H1 (cell line): ENCODE data around the gene CD160. TPM values are rescaled to one million over a fixed set of nuclear protein-coding genes. Genes with fewer than 3 reads are reported as not detected.

Source experiments
- CTCF ChIA-PET: fragments of 300-600 bp; sonication (Branson Sonifier 250); formaldehyde crosslinking; loops from one replicate; lab custom pipeline; 2021; ENCODE audit not compliant: partially characterized antibody; lab: Charles Lee
- POLR2A ChIA-PET: fragments of 300-600 bp; sonication (Branson Sonifier 250); formaldehyde crosslinking; loops from one replicate; lab custom pipeline; 2021; ENCODE audit warnings: inconsistent platforms; ENCODE audit not compliant: partially characterized antibody; lab: Charles Lee
- DNase-seq, 2 experiments: peaks; one replicate each; pipeline versions ENCODE4 v3.0.0 to v3.0.0-alpha.2; 2010 to 2022; ENCODE audit warnings: low spot score in 2 of 2, low read depth in 1 of 2, mixed read lengths in 1 of 2
- FAIRE-seq: peaks from 2 replicates; lab custom pipeline; 2011; peaks lifted over from hg19 to GRCh38; lab: Jason Lieb, UNC
- H2AFZ ChIP-seq: 2 replicates; pipeline ENCODE4 v1.8.1; 2012; ENCODE audit warnings: low read length, inconsistent platforms
- H2AK5ac ChIP-seq: 2 replicates; pipeline ENCODE4 v1.6.1; 2013; ENCODE audit warnings: low read depth, low read length
- H2BK120ac ChIP-seq: replicated peaks from 2 replicates; pipeline ENCODE3; 2013; ENCODE audit warnings: low read depth, low read length, inconsistent platforms
- H2BK12ac ChIP-seq: 2 replicates; pipeline ENCODE4 v1.6.1; 2013; ENCODE audit warnings: low read depth, low read length
- H2BK15ac ChIP-seq: 2 replicates; pipeline ENCODE4 v1.6.1; 2013; ENCODE audit warnings: low read length
- H2BK20ac ChIP-seq: 2 replicates; pipeline ENCODE4 v1.6.1; 2013; ENCODE audit warnings: low read length
- H2BK5ac ChIP-seq: 2 replicates; pipeline ENCODE4 v1.6.1; 2013; ENCODE audit warnings: low read depth, low read length
- H3K14ac ChIP-seq: 2 replicates; pipeline ENCODE4 v1.6.1; 2013; ENCODE audit warnings: inconsistent platforms; ENCODE audit not compliant: insufficient read length
- H3K18ac ChIP-seq: 2 replicates; pipeline ENCODE4 v1.6.1; 2013; ENCODE audit warnings: low read length; ENCODE audit errors: extremely low read depth
- H3K23ac ChIP-seq: 2 replicates; pipeline ENCODE4 v1.6.1; 2013; ENCODE audit warnings: inconsistent platforms; ENCODE audit not compliant: insufficient read length
- H3K23me2 ChIP-seq: 2 replicates; pipeline ENCODE4 v1.6.1; 2013; ENCODE audit warnings: low read depth, low read length
- H3K27ac ChIP-seq: 2 replicates; pipeline ENCODE4 v1.6.1; 2011; ENCODE audit warnings: low read depth, low read length, inconsistent platforms
- H3K27me3 ChIP-seq, 4 experiments: replicated peaks in 1 of 4; 1 replicate in 1 of 4; 2 replicates in 3 of 4; pipeline versions ENCODE4 v1.6.1 to v1.8.1; 2011 to 2013; ENCODE audit warnings: low read length in 3 of 4, mild to moderate bottlenecking in 3 of 4, inconsistent platforms in 2 of 4, mixed read lengths in 2 of 4, moderate library complexity in 1 of 4; ENCODE audit not compliant: control insufficient read depth in 3 of 4, insufficient read depth in 3 of 4; ENCODE audit errors: extremely low read depth in 1 of 4
- H3K36me3 ChIP-seq, 4 experiments: 2 replicates each; pipeline versions ENCODE4 v1.6.1 to v1.8.1; 2011 to 2013; ENCODE audit warnings: mild to moderate bottlenecking in 4 of 4, low read length in 3 of 4, moderate library complexity in 2 of 4, control low read depth in 1 of 4, inconsistent platforms in 1 of 4; ENCODE audit not compliant: insufficient read depth in 4 of 4, control insufficient read depth in 2 of 4
- H3K4ac ChIP-seq: replicated peaks from 2 replicates; pipeline ENCODE3; 2013; ENCODE audit warnings: low read length, low read depth, mixed read lengths, inconsistent platforms; ENCODE audit not compliant: insufficient read length
- H3K4me1 ChIP-seq, 4 experiments: replicated peaks in 1 of 4; 1 replicate in 1 of 4; 2 replicates in 3 of 4; pipeline versions ENCODE4 v1.6.1 to v1.8.1; 2011 to 2013; ENCODE audit warnings: low read length in 3 of 4, inconsistent platforms in 2 of 4, mixed read lengths in 1 of 4; ENCODE audit not compliant: insufficient read depth in 4 of 4, control insufficient read depth in 3 of 4
- H3K4me2 ChIP-seq, 2 experiments: 2 replicates each; pipeline versions ENCODE4 v1.6.1 to v1.8.1; 2011 to 2013; ENCODE audit warnings: low read depth in 2 of 2, low read length in 2 of 2, control low read depth in 1 of 2, inconsistent platforms in 1 of 2, mild to moderate bottlenecking in 1 of 2; ENCODE audit not compliant: insufficient read depth in 1 of 2
- H3K4me3 ChIP-seq, 4 experiments: fragments of 200-600, 300-600 bp in 1 of 4; sonication (generic), shearing (Covaris generic), sonication (Bioruptor Twin) in 1 of 4; 2 replicates each; pipeline versions ENCODE4 v1.5.1 to v1.8.1; 2011 to 2016; ENCODE audit warnings: low read length in 4 of 4, low read depth in 3 of 4, control low read depth in 2 of 4, inconsistent platforms in 2 of 4, mild to moderate bottlenecking in 2 of 4, mixed read lengths in 1 of 4, moderate library complexity in 1 of 4; ENCODE audit not compliant: insufficient read depth in 2 of 4; ENCODE audit errors: extremely low read depth in 1 of 4
- H3K56ac ChIP-seq: replicated peaks from 2 replicates; pipeline ENCODE3; 2013; ENCODE audit warnings: low read depth, mild to moderate bottlenecking, mixed read lengths, low read length, inconsistent platforms; ENCODE audit not compliant: insufficient read length
- H3K79me1 ChIP-seq: 2 replicates; pipeline ENCODE4 v1.6.1; 2013; ENCODE audit warnings: low read depth, low read length, control low read depth
- H3K79me2 ChIP-seq, 2 experiments: 2 replicates each; pipeline versions ENCODE4 v1.6.1 to v1.8.1; 2012 to 2013; ENCODE audit warnings: low read length in 2 of 2, mild to moderate bottlenecking in 2 of 2, inconsistent platforms in 1 of 2; ENCODE audit not compliant: insufficient read depth in 2 of 2, control insufficient read depth in 1 of 2
- H3K9ac ChIP-seq, 4 experiments: replicated peaks in 1 of 4; 1 replicate in 1 of 4; 2 replicates in 3 of 4; pipeline versions ENCODE4 v1.6.1 to v1.8.1; 2011 to 2013; ENCODE audit warnings: low read depth in 3 of 4, low read length in 3 of 4, control low read depth in 2 of 4, mild to moderate bottlenecking in 2 of 4, moderate library complexity in 2 of 4, inconsistent platforms in 1 of 4; ENCODE audit errors: extremely low read depth in 1 of 4
- H3K9me3 ChIP-seq, 2 experiments: 2 replicates each; pipeline versions ENCODE4 v1.6.1 to v1.8.1; 2012 to 2013; ENCODE audit warnings: mild to moderate bottlenecking in 2 of 2, moderate library complexity in 2 of 2, control low read depth in 1 of 2, inconsistent platforms in 1 of 2, low read depth in 1 of 2, low read length in 1 of 2, mixed read lengths in 1 of 2; ENCODE audit not compliant: insufficient read depth in 2 of 2
- H4K20me1 ChIP-seq, 2 experiments: replicated peaks in 1 of 2; 2 replicates each; pipeline versions ENCODE3 to v1.8.1; 2011 to 2013; ENCODE audit warnings: inconsistent platforms in 2 of 2, low read length in 2 of 2, mild to moderate bottlenecking in 1 of 2; ENCODE audit not compliant: insufficient read depth in 2 of 2, control insufficient read depth in 1 of 2
- H4K5ac ChIP-seq: 2 replicates; pipeline ENCODE4 v1.6.1; 2013; ENCODE audit warnings: low read length, low read depth, mixed read lengths, inconsistent platforms; ENCODE audit not compliant: insufficient read length
- H4K8ac ChIP-seq: 2 replicates; pipeline ENCODE4 v1.8.0; 2013; ENCODE audit warnings: mild to moderate bottlenecking, moderate library complexity, low read length, inconsistent platforms; ENCODE audit not compliant: insufficient read depth; ENCODE audit errors: extremely low read depth
- H4K91ac ChIP-seq: replicated peaks from 2 replicates; pipeline ENCODE3; 2013; ENCODE audit warnings: low read length, mixed read lengths, inconsistent platforms; ENCODE audit not compliant: insufficient read length
- CBX8 ChIP-seq: fragments of 300-800, 300-1000 bp; sonication (generic); IDR thresholded peaks from 2 replicates; pipeline ENCODE4 v1.7.1; 2016; ENCODE audit warnings: low read depth, low read length, borderline replicate concordance
- CHD2 ChIP-seq: IDR thresholded peaks from 2 replicates; pipeline ENCODE4 v1.6.1; 2012; ENCODE audit warnings: low read length, improper control_type of control experiment
- EZH2 ChIP-seq: fragments of 200-600 bp; sonication (generic); IDR thresholded peaks from 2 replicates; pipeline ENCODE4 v1.7.1; 2012; ENCODE audit warnings: low read depth, mild to moderate bottlenecking, moderate library complexity, low read length, inconsistent platforms; ENCODE audit not compliant: severe bottlenecking
- NANOG ChIP-seq: IDR thresholded peaks from 2 replicates; pipeline ENCODE4 v1.6.1; 2011; ENCODE audit warnings: low read length, low read depth, mild to moderate bottlenecking, inconsistent platforms; ENCODE audit not compliant: insufficient read depth, poor library complexity, severe bottlenecking
- RXRA ChIP-seq: IDR thresholded peaks from 2 replicates; pipeline ENCODE4 v1.6.1; 2011; ENCODE audit warnings: low read depth, mild to moderate bottlenecking, low read length, moderate library complexity; ENCODE audit not compliant: insufficient read depth
- WGBS, 2 experiments: shearing (Covaris generic) in 1 of 2; methylation state at CpG; one replicate each; pipeline versions ENCODE4 v1.1.6 to v1.1.7; 2013 to 2015; ENCODE audit warnings: low lambda C conversion rate in 2 of 2, mixed read lengths in 2 of 2, inconsistent platforms in 1 of 2, low coverage in 1 of 2, missing lambda C conversion rate in 1 of 2; ENCODE audit not compliant: insufficient replicate concordance in 2 of 2, insufficient coverage in 1 of 2, insufficient read length in 1 of 2; ENCODE audit errors: extremely low coverage in 1 of 2, missing lambda C conversion rate in 1 of 2; 5-methylcytosine and 5-hydroxymethylcytosine counted together
- polyA plus RNA-seq, 7 experiments: library from polyadenylated mRNA; depleted of rRNA in 3 of 7; stranded (reverse) in 5 of 7; unstranded in 2 of 7; fragments of >200 nt in 5 of 7; fragments of 200-250 nt in 2 of 7; gene quantifications; 1 replicate in 5 of 7; 2 replicates in 1 of 7; 4 replicates in 1 of 7; pipeline versions ENCODE4 v1.2.1 to v1.2.3, GENCODE V29; 2011 to 2013; ENCODE audit warnings: missing spikeins in 2 of 7, mixed read lengths in 2 of 7
- total RNA-seq: library from RNA; stranded (reverse); fragmentation: NEBNext Ultra II Directional; extraction: Animal tissue kit (Norgen Biotek cat#: 25700); gene quantifications from 2 replicates; pipeline ENCODE4 v1.2.1, GENCODE V29; 2021
- TF ChIP-seq, protein P1 (sequence below): IDR thresholded peaks from 2 replicates; pipeline ENCODE4 v1.6.1; 2012; ENCODE audit warnings: inconsistent platforms

Gene CD160
- total and polyA plus RNA-seq, 2 of the 8 experiments (the other 6 are each of a cell fraction or from before 2014, with no cell fraction given), result not detected

DNA sequence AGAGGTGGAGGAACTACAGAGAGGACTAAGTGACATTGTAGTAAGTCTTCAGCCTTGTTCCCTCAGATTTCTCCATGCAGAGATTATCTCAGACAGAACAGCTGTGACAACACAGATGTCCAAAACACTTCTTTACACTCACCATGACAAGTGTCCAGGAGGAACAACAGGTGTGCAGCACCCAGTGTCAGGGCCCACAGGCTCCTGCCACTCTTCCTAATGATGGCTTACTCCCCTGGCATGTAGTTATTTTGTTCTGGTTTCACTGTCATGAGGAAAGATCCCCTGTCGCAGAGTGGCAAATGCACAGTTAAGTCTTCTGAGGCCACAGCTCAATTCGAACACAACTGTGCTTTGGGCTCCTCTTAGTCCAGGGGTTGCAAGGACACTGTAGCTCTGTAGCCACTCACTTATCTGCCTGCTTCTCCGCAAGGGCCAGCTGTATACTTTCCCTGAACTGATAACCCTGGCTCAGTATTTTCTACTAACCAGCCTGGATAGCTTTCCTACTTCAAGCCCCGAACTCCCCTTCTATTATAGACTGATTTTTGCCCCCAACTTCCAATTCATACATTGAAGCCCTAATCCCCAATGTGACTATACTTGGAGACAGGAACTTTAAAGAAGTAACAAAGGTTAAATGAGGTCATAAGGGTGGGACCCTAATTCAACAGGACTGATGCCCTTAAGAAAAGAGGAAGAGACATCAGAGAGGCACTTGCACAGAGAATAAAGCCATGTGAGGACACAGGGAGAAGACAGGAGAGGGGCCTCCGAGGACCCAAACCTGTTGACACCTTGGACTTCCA, 23.3 kb upstream of the CD160 start:
- no peak overlapping the region for H4K91ac ChIP-seq
- no peak overlapping the region for H2BK12ac ChIP-seq
- FAIRE-seq, result no peak
- no peak overlapping the region for H3K56ac ChIP-seq
- no peak overlapping the region for H2BK20ac ChIP-seq
- H2BK5ac ChIP-seq, result no peak overlapping the region
- no peak overlapping the region for H3K18ac ChIP-seq
- H3K14ac ChIP-seq, result no peak overlapping the region
- no peak overlapping the region for H3K27ac ChIP-seq
- ChIA-PET CTCF (no interaction called here), POLR2A (no interaction called here)
- H4K20me1 ChIP-seq, result no peaks in the 10 kb centered on the region
- H3K27me3 ChIP-seq, result peaks cover 0 to 2% (median 0%) of the 10 kb centered on the region in 4 experiments; a peak in 1 of 7 replicates
- no peaks in the 10 kb centered on the region for H3K36me3 ChIP-seq
- no peaks in the 10 kb centered on the region for H3K79me1 ChIP-seq
- no peak overlapping the region for H3K4ac ChIP-seq
- no peak overlapping the region for H4K8ac ChIP-seq
- no peaks in the 10 kb centered on the region for H3K23me2 ChIP-seq
- no peak overlapping the region for H2AFZ ChIP-seq
- H3K9ac ChIP-seq, result no peak overlapping the region
- no peak overlapping the region for H2BK15ac ChIP-seq
- no peak overlapping the region for H2AK5ac ChIP-seq
- no peak overlapping the region for H3K4me2 ChIP-seq
- no peak overlapping the region for H3K23ac ChIP-seq
- no peaks in the 10 kb centered on the region for H3K9me3 ChIP-seq
- no peak overlapping the region for H3K4me3 ChIP-seq
- H3K4me1 ChIP-seq, result no peaks in the 10 kb centered on the region
- no peak overlapping the region for H2BK120ac ChIP-seq
- WGBS, 2 experiments, result 85% methylated on average over 5 of the region's 5 CpGs; no CpG with 5 or more reads in 1 of the 2 experiments
- TF ChIP-seq, protein P1, sequence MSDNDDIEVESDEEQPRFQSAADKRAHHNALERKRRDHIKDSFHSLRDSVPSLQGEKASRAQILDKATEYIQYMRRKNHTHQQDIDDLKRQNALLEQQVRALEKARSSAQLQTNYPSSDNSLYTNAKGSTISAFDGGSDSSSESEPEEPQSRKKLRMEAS, result no peak
- TF ChIP-seq RXRA (no peak), CBX8 (no peak), EZH2 (no peak), CHD2 (no peak), NANOG (no peak)
- TF ChIP-seq, all 59 proteins: peak for 0
- Histone ChIP-seq H4K5ac (no peak overlapping the region), H3K79me2 (no peaks in the 10 kb centered on the region)
- no peak for DNase-seq
